Measurements from ENCODE around the gene MARK2.

DNA sequence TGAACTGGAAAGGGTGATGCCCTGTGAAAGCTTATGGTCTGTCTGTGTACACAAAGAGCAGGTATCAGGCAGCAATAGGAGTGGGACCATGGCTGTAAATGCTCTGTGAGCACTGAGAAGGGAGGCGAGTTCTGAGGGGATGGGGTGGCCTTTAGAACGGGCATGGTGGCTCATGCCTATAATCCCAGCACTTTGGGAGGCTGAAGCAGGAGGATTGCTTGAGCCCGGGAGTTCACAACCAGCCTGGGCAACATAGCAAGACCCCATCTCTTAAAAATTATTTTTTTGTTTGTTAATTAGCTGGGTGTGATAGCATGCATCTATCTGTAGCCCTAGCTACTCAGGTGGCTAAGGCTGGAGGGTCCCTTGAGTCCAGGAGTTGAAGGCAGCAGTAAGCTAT lies 22.2 kb upstream of the MARK2 start:
- TF ChIP-seq POLR2A (IDR thresholded peaks at IDR 0.05) (no peak), CTCF (IDR thresholded peaks at IDR 0.05) (no peak)

Data from body of pancreas (tissue), 4 donors.